Adipocyte (in vitro differentiated cells): ENCODE results near the gene ESPN.

ENCODE experiments used
- DNase-seq: peaks from one replicate; pipeline ENCODE4 v3.0.0-alpha.2; 2015; ENCODE audit warnings: low read depth
- H3K27me3 ChIP-seq: replicated peaks from 2 replicates; pipeline ENCODE4 v1.7.0; 2013; ENCODE audit warnings: mild to moderate bottlenecking, low read length, moderate library complexity; ENCODE audit not compliant: control insufficient read depth, insufficient read depth
- H3K36me3 ChIP-seq: 2 replicates; pipeline ENCODE4 v1.7.0; 2013; ENCODE audit warnings: low read length, mild to moderate bottlenecking, moderate library complexity; ENCODE audit not compliant: control insufficient read depth, insufficient read depth, severe bottlenecking
- H3K4me1 ChIP-seq: 2 replicates; pipeline ENCODE4 v1.7.0; 2013; ENCODE audit warnings: mild to moderate bottlenecking, low read length, moderate library complexity; ENCODE audit not compliant: control insufficient read depth, insufficient read depth
- H3K4me3 ChIP-seq: 2 replicates; pipeline ENCODE4 v1.7.0; 2013; ENCODE audit warnings: mild to moderate bottlenecking, low read length, moderate library complexity
- H3K9ac ChIP-seq: 2 replicates; pipeline ENCODE4 v1.7.0; 2013; ENCODE audit warnings: mild to moderate bottlenecking, low read length, moderate library complexity
- H3K9me3 ChIP-seq: 2 replicates; pipeline ENCODE4 v1.7.0; 2013; ENCODE audit warnings: mild to moderate bottlenecking, low read length, moderate library complexity; ENCODE audit not compliant: control insufficient read depth

ESPN gene

GRCh38 chr1:6498576-6499111, 74.1 kb downstream of the ESPN start:
- H3K27me3 ChIP-seq: no peaks in the 10 kb centered on the region
- no peak overlapping the region for H3K9ac ChIP-seq
- H3K9me3 ChIP-seq: no peaks in the 10 kb centered on the region
- DNase-seq: no peak
- peaks cover 19% of the 10 kb centered on the region for H3K4me1 ChIP-seq
- no peaks in the 10 kb centered on the region for H3K36me3 ChIP-seq
- H3K4me3 ChIP-seq: no peak overlapping the region

DNA sequence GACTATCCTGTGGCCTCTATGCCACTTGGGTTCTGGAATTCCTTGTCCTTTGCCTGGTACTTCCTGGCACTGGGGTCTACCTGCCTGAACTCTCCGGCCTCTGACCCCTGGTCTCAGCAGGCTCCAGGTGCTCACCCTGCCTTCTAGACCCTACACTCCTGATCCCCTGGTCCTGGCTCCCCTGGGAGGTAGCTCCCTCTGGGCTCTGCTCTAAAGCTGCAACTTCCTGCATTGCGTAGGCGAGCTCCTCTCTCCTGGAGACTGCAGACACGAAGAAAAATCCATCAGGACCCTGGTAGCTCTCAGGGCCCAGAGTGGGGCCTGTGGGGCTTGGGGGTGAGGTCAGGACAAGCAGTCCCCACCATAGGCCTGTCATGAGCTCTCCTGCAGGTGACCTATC, 74.7 kb downstream of the ESPN start:
- H3K4me3 ChIP-seq: no peak overlapping the region
- no peaks in the 10 kb centered on the region for H3K27me3 ChIP-seq
- no peak overlapping the region for H3K9ac ChIP-seq
- H3K9me3 ChIP-seq: no peaks in the 10 kb centered on the region
- peaks cover 19% of the 10 kb centered on the region for H3K4me1 ChIP-seq
- no peaks in the 10 kb centered on the region for H3K36me3 ChIP-seq
- DNase-seq: no peak

GRCh38 chr1:6500544-6501278, 76.1 kb downstream of the ESPN start:
- peak; percentile 16 for DNase-seq
- peaks cover 9% of the 10 kb centered on the region for H3K27me3 ChIP-seq
- H3K4me3 ChIP-seq: no peak overlapping the region
- H3K9me3 ChIP-seq: no peaks in the 10 kb centered on the region
- H3K4me1 ChIP-seq: peaks cover 19% of the 10 kb centered on the region
- no peaks in the 10 kb centered on the region for H3K36me3 ChIP-seq
- H3K9ac ChIP-seq: no peak overlapping the region

DNA sequence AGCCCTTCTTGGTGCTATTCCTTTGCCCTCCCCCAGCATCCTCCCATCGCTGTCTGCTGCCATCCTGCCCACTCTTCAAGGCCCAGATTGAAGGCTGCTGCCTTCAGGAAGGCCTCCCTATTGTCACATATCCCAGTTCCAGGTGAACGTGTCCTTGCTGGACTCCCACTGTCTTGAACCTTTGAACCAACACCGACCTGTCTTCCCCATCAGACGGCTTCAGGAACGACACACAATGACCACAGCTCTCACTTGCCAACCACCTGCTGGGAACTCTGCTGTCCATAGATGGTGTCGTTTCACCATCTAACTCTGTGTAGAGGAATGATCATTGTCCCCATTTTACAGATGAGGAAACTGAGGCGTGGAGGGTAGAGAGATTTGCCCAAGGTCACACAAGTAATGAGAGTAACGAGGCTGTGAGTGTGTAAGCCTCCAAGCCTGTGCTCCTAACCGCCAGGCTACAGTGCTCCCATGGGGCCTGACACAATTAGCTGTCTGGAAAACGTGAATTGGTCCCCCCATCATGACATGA, 76.8 kb downstream of the ESPN start:
- DNase-seq: no peak
- Histone ChIP-seq H3K36me3 (no peaks in the 10 kb centered on the region), H3K4me1 (peaks cover 19% of the 10 kb centered on the region), H3K4me3 (no peak overlapping the region), H3K9ac (no peak overlapping the region), H3K27me3 (peaks cover 11% of the 10 kb centered on the region), H3K9me3 (no peaks in the 10 kb centered on the region)

DNA sequence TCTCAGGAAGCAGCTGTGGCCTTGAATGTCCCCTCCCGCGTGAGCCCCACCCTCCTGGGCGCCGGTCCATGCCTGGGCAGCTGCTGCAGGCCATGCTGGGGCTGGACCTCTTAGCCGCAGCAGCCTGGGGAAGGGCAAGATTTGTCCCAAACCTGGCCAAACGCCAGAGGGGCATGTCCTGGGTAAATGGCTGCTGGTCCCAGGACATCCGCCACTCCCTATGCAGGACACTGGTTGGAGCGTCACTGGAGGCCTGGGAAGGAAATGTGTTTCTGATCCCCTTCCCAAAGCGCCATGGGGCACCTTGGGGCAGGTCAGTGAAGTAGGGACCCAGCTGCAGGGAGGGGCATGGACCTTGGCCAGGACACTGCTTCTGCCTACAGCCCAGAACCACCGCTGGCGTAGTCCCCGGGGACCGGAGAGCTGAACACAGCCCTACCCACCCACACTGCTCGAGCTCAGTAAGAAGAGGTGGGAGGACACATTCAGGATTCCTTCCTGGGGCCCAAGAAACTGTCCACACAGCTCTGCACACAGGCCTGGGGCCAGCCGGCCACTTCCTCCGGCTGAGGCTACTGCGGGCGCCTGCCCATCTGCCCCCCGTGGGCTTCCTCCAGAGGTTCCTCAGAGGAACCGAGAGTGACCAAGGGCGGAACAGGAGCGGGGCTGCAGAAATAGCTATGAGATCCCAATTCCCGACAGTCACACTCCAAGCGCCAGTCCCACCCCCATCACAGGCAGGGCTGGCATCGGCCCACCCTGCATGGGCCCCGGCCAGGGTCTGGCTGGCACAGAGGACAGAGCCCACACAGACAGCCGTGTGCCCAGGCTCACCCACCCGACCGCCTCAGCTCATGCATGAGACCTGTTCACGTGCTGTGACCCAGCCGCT, 77.7 kb downstream of the ESPN start:
- Histone ChIP-seq H3K27me3 (peaks cover 20% of the 10 kb centered on the region), H3K4me3 (no peak overlapping the region), H3K36me3 (no peaks in the 10 kb centered on the region), H3K9me3 (no peaks in the 10 kb centered on the region), H3K4me1 (peaks cover 16% of the 10 kb centered on the region), H3K9ac (no peak overlapping the region)
- DNase-seq: peak; percentile 45

- no peaks in the 10 kb centered on the region for H3K36me3 ChIP-seq
- no peak overlapping the region for H3K9ac ChIP-seq
- DNase-seq: no peak
- peaks cover 16% of the 10 kb centered on the region for H3K4me1 ChIP-seq
- peaks cover 32% of the 10 kb centered on the region for H3K27me3 ChIP-seq
- no peaks in the 10 kb centered on the region for H3K9me3 ChIP-seq
- no peak overlapping the region for H3K4me3 ChIP-seq
Measured at GRCh38 chr1:6503884-6504602, 79.5 kb downstream of the ESPN start.

GRCh38 chr1:6504887-6505286, 80.3 kb downstream of the ESPN start:
- no peak for DNase-seq
- Histone ChIP-seq H3K9ac (no peak overlapping the region), H3K27me3 (peaks cover 32% of the 10 kb centered on the region), H3K4me3 (no peak overlapping the region), H3K9me3 (no peaks in the 10 kb centered on the region), H3K4me1 (peaks cover 16% of the 10 kb centered on the region), H3K36me3 (no peaks in the 10 kb centered on the region)

DNA sequence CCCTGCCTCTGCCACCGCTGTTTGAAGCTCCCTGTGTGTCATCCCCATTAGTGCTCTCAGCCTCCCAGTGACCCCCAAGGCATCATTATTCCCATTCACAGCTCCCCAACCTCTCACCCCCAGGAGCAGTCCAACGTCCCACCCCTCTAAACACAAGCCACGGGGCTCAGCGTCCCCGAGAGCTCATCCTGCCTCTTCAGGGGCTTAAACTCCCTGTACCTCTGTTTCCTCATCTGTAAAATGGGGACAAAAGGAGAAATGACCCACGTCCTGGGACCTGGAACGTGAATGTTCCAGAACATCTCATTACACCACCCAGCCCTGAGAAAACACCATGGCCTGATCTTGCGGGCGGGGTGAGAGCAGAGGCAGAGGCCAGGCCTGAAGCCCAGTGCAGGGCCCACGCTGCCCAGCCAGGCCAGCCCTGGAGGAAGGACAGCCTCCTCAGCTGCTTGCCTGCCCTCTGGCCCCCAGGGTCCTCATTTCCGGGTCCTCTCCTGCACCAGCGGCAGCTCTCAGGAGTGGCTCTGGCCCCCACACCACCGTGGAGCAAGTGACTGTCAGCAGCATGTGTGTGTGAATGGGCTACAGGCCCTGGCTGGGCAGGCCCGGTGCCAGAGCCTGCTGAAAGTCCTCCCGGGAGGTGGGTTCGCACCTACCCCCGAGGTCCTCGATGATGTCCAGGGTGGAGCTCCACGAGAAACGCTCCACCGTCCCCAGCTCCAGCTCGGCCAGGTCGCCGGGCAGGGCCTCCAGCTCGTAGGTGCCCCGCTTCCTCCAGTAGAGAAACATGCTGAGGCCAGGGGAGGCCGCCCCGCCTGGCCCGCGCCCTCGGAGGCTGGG, 81.0 kb downstream of the ESPN start:
- no peak for DNase-seq
- Histone ChIP-seq H3K36me3 (no peaks in the 10 kb centered on the region), H3K9ac (no peak overlapping the region), H3K4me1 (peaks cover 16% of the 10 kb centered on the region), H3K27me3 (peaks cover 32% of the 10 kb centered on the region), H3K9me3 (no peaks in the 10 kb centered on the region), H3K4me3 (no peak overlapping the region)

- H3K9me3 ChIP-seq: no peaks in the 10 kb centered on the region
- peaks cover 32% of the 10 kb centered on the region for H3K27me3 ChIP-seq
Measured at GRCh38 chr1:6506210-6507036, 81.8 kb downstream of the ESPN start.

DNA sequence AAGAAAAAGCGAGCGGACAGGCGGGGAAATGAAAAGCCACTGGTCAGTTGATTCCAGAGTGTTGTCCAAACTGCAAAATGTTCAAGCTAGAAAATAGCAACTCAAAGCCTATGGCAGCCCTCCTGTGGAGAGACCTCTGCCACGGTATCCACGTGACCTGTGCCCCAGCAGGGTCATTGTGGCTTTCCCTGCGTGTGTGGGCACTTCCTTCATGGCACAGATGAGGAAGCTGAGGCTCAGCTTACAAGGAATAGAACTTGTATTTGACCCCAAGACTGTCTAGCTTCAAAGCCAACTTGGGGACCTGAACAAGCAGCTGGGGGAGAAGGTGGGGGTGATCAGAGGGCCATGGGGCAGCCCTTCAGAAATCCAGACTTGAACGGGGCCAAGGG, 82.5 kb downstream of the ESPN start:
- no peak for DNase-seq
- H3K9me3 ChIP-seq: no peaks in the 10 kb centered on the region
- H3K4me3 ChIP-seq: no peak overlapping the region
- H3K27me3 ChIP-seq: peaks cover 32% of the 10 kb centered on the region
- no peak overlapping the region for H3K9ac ChIP-seq
- peaks cover 4% of the 10 kb centered on the region for H3K4me1 ChIP-seq
- H3K36me3 ChIP-seq: no peaks in the 10 kb centered on the region

More at GRCh38 chr1:6506210-6507036, 81.8 kb downstream of the ESPN start:
- Histone ChIP-seq H3K9ac (no peak overlapping the region), H3K4me1 (peaks cover 10% of the 10 kb centered on the region), H3K36me3 (no peaks in the 10 kb centered on the region), H3K4me3 (no peak overlapping the region)
- no peak for DNase-seq
